SK-N-SH (cell line): Measurements from ENCODE around the gene OR2K2. TPM values are rescaled to one million over a fixed set of nuclear protein-coding genes. Genes with fewer than 3 reads are reported as not detected.

Experiments
- CTCF ChIA-PET: fragments of 300-600, 350-600 bp; formaldehyde crosslinking; extraction: SDS; loops from one replicate; lab custom pipeline; 2021; lab: Yijun Ruan, JAX
- POLR2A ChIA-PET: fragments of 350-600 bp; sonication (Branson Sonifier 250); formaldehyde crosslinking; extraction: SDS; loops from one replicate; lab custom pipeline; 2020; ENCODE audit warnings: antibody characterized with exemption, inconsistent platforms; lab: Yijun Ruan, JAX
- DNase-seq: peaks from one replicate; pipeline ENCODE4 v3.0.0; 2012
- H2AFZ ChIP-seq: fragments of 200-600 bp; sonication (generic); 2 replicates; pipeline ENCODE4 v1.8.1; 2016; ENCODE audit warnings: antibody characterized with exemption, mild to moderate bottlenecking, low read depth
- H3F3A ChIP-seq: fragments of 200-600 bp; sonication (generic); replicated peaks from 2 replicates; pipeline ENCODE3; 2016; ENCODE audit warnings: antibody characterized with exemption, mild to moderate bottlenecking; ENCODE audit not compliant: insufficient read depth
- H3K27ac ChIP-seq, 2 experiments: fragments of 200-500 bp in 1 of 2; fragments of 200-600 bp in 1 of 2; sonication (Bioruptor generic) in 1 of 2; sonication (generic), shearing (Covaris generic) in 1 of 2; 2 replicates each; pipeline versions ENCODE4 v1.5.1 to v1.6.1; 2014 to 2016; ENCODE audit warnings: low read depth in 2 of 2, inconsistent platforms in 1 of 2, low read length in 1 of 2, mild to moderate bottlenecking in 1 of 2, mixed read lengths in 1 of 2
- H3K27me3 ChIP-seq: fragments of 200-600 bp; sonication (generic), shearing (Covaris generic); 2 replicates; pipeline ENCODE4 v1.6.1; 2016; ENCODE audit warnings: mixed run types; ENCODE audit not compliant: insufficient read depth
- H3K36me3 ChIP-seq, 2 experiments: fragments of 200-500 bp in 1 of 2; fragments of 200-600 bp in 1 of 2; sonication (Bioruptor generic) in 1 of 2; sonication (generic) in 1 of 2; replicated peaks in 1 of 2; 2 replicates each; pipeline versions ENCODE3 to v1.5.1; 2014 to 2016; ENCODE audit warnings: low read length in 1 of 2, mild to moderate bottlenecking in 1 of 2; ENCODE audit not compliant: insufficient read depth in 2 of 2, control insufficient read depth in 1 of 2
- H3K4me1 ChIP-seq, 2 experiments: fragments of 200-500 bp in 1 of 2; fragments of 200-600 bp in 1 of 2; sonication (Bioruptor generic) in 1 of 2; sonication (generic), shearing (Covaris generic) in 1 of 2; 2 replicates each; pipeline versions ENCODE4 v1.5.1 to v1.6.1; 2014 to 2016; ENCODE audit warnings: low read depth in 1 of 2, low read length in 1 of 2, mixed run types in 1 of 2; ENCODE audit not compliant: insufficient read depth in 2 of 2, control insufficient read depth in 1 of 2
- H3K4me2 ChIP-seq: fragments of 200-600 bp; sonication (generic), shearing (Covaris generic); 2 replicates; pipeline ENCODE4 v1.6.1; 2017; ENCODE audit warnings: mixed run types
- H3K4me3 ChIP-seq, 2 experiments: fragments of 200-500 bp in 1 of 2; fragments of 200-600 bp in 1 of 2; sonication (Bioruptor generic) in 1 of 2; sonication (generic), shearing (Covaris generic) in 1 of 2; 2 replicates each; pipeline versions ENCODE4 v1.5.1 to v1.8.1; 2014 to 2016; ENCODE audit warnings: low read depth in 2 of 2, inconsistent platforms in 1 of 2, low read length in 1 of 2, mild to moderate bottlenecking in 1 of 2, mixed read lengths in 1 of 2, moderate library complexity in 1 of 2
- H3K79me2 ChIP-seq: fragments of 200-600 bp; sonication (generic); 2 replicates; pipeline ENCODE4 v1.8.1; 2017; ENCODE audit warnings: mild to moderate bottlenecking; ENCODE audit not compliant: insufficient read depth
- H3K9ac ChIP-seq: fragments of 200-600 bp; sonication (generic); 2 replicates; pipeline ENCODE4 v1.6.1; 2017; ENCODE audit warnings: mixed run types
- H3K9me2 ChIP-seq: fragments of 200-600 bp; sonication (generic); 2 replicates; pipeline ENCODE4 v1.6.1; 2017; ENCODE audit warnings: mixed run types
- H3K9me3 ChIP-seq: fragments of 200-600 bp; sonication (generic); 2 replicates; pipeline ENCODE4 v1.6.1; 2017; ENCODE audit warnings: mixed run types, mild to moderate bottlenecking, moderate library complexity
- H4K20me1 ChIP-seq: fragments of 200-600 bp; sonication (generic); 2 replicates; pipeline ENCODE4 v1.6.1; 2017; ENCODE audit warnings: mild to moderate bottlenecking, mixed run types; ENCODE audit not compliant: insufficient read depth
- EZH2phosphoT487 ChIP-seq: fragments of 200-600 bp; sonication (generic); IDR thresholded peaks from 2 replicates; pipeline ENCODE4 v1.6.1; 2017; ENCODE audit warnings: low read depth, mixed run types, mild to moderate bottlenecking, antibody characterized with exemption, moderate library complexity, borderline replicate concordance
- FOSL2 ChIP-seq: IDR thresholded peaks from 2 replicates; pipeline ENCODE4 v1.4.0; 2012; ENCODE audit warnings: low read depth, mild to moderate bottlenecking, moderate library complexity, borderline replicate concordance
- FOXJ3 ChIP-seq: sonication (generic); formaldehyde crosslinking; IDR thresholded peaks from 2 replicates; pipeline ENCODE4 v1.5.1; 2020; ENCODE audit warnings: mild to moderate bottlenecking, missing genetic modification reagents
- GABPA ChIP-seq: IDR thresholded peaks from 2 replicates; pipeline ENCODE4 v1.4.0; 2012; ENCODE audit warnings: low read depth, mild to moderate bottlenecking
- JUND ChIP-seq: IDR thresholded peaks from 2 replicates; pipeline ENCODE4 v1.4.0; 2012
- MEF2A ChIP-seq: IDR thresholded peaks from 2 replicates; pipeline ENCODE4 v1.4.0; 2012; ENCODE audit warnings: low read depth, borderline replicate concordance
- NRF1 ChIP-seq: IDR thresholded peaks from 2 replicates; pipeline ENCODE4 v1.6.1; 2012; ENCODE audit warnings: low read depth, mild to moderate bottlenecking, low read length
- POLR2AphosphoS5 ChIP-seq: IDR thresholded peaks from 2 replicates; pipeline ENCODE4 v1.6.1; 2012; ENCODE audit warnings: low read depth, low read length
- RCOR1 ChIP-seq: fragments of 150-350 bp; IDR thresholded peaks from 2 replicates; pipeline ENCODE4 v1.6.1; 2017; ENCODE audit warnings: antibody characterized with exemption, low read length
- REST ChIP-seq: IDR thresholded peaks from 2 replicates; pipeline ENCODE4 v1.6.1; 2012; ENCODE audit warnings: mild to moderate bottlenecking, low read depth, low read length, moderate library complexity
- RFX5 ChIP-seq: IDR thresholded peaks from 2 replicates; pipeline ENCODE4 v1.6.1; 2012; ENCODE audit warnings: mild to moderate bottlenecking, improper control_type of control experiment, low read length
- RXRA ChIP-seq: IDR thresholded peaks from 2 replicates; pipeline ENCODE4 v1.4.0; 2012; ENCODE audit warnings: low read depth, mild to moderate bottlenecking, borderline replicate concordance
- TAF1 ChIP-seq: IDR thresholded peaks from 2 replicates; pipeline ENCODE4 v1.6.1; 2012; ENCODE audit warnings: low read depth, mild to moderate bottlenecking, low read length, moderate library complexity, borderline replicate concordance
- USF1 ChIP-seq: IDR thresholded peaks from 2 replicates; pipeline ENCODE4 v1.4.0; 2012; ENCODE audit warnings: low read depth, borderline replicate concordance
- USF2 ChIP-seq: fragments of 150-350 bp; IDR thresholded peaks from 2 replicates; pipeline ENCODE4 v1.6.1; 2017; ENCODE audit warnings: antibody characterized with exemption, low read length, low read depth, borderline replicate concordance
- WGBS: methylation state at CpG from one replicate; pipeline ENCODE4 v1.1.6; 2017; ENCODE audit warnings: low lambda C conversion rate; 5-methylcytosine and 5-hydroxymethylcytosine counted together
- polyA plus RNA-seq, 3 experiments: library from polyadenylated mRNA; depleted of rRNA; stranded (reverse); fragments of >200 nt; gene quantifications; 2 replicates each; pipeline ENCODE4 v1.2.3, GENCODE V29; 2012

The OR2K2 gene
- polyA plus RNA-seq, 1 of the 3 experiments (the other 2 are of a cell fraction): not detected

- Histone ChIP-seq H3K9me2 (no peaks in the 10 kb centered on the region), H3K27ac (no peak overlapping the region; a peak in 1 of 4 replicates), H3K4me3 (no peak overlapping the region), H3F3A (peaks cover 6% of the 10 kb centered on the region), H2AFZ (no peak overlapping the region), H3K4me2 (no peak overlapping the region), H3K9me3 (no peaks in the 10 kb centered on the region), H3K79me2 (no peaks in the 10 kb centered on the region), H3K9ac (no peak overlapping the region), H3K36me3 (peaks cover 55 to 62% of the 10 kb centered on the region in 2 experiments), H4K20me1 (no peaks in the 10 kb centered on the region), H3K27me3 (no peaks in the 10 kb centered on the region), H3K4me1 (peaks cover 0 to 7% of the 10 kb centered on the region in 2 experiments; a peak in 2 of 4 replicates)
- POLR2A ChIA-PET: no interaction called here
- CTCF ChIA-PET: interaction anchor here (0.8 kb wide), 1 partner anchor 27 kb away, joined by 3 read pairs; no protein-coding TSS in a partner anchor
- TF ChIP-seq FOSL2 (no peak), RCOR1 (no peak), GABPA (no peak)
- no peak for DNase-seq
- WGBS: 80% methylated on average over 5 of the region's 5 CpGs
Measured at GRCh38 chr9:111362526-111362925, 32.5 kb upstream of the OR2K2 start.

GRCh38 chr9:111360881-111361280 is 30.9 kb upstream of the OR2K2 start:
- peaks cover 12% of the 10 kb centered on the region for H3F3A ChIP-seq
- TF ChIP-seq MEF2A: no peak
- no peak for TF ChIP-seq JUND
- no peak for TF ChIP-seq TAF1
- no peak overlapping the region for H2AFZ ChIP-seq
- 98% methylated on average over 2 of the region's 2 CpGs for WGBS
- H3K9me2 ChIP-seq: no peaks in the 10 kb centered on the region
- H3K79me2 ChIP-seq: no peaks in the 10 kb centered on the region
- no peak overlapping the region for H3K27ac ChIP-seq
- H3K9ac ChIP-seq: no peak overlapping the region
- H3K4me2 ChIP-seq: no peak overlapping the region
- no peak for DNase-seq
- no peaks in the 10 kb centered on the region for H4K20me1 ChIP-seq
- ChIA-PET CTCF (no interaction called here), POLR2A (no interaction called here)
- peaks cover 40 to 48% of the 10 kb centered on the region in 2 experiments for H3K36me3 ChIP-seq
- peaks cover 7 to 12% of the 10 kb centered on the region in 2 experiments; a peak in 3 of 4 replicates for H3K4me1 ChIP-seq
- H3K27me3 ChIP-seq: no peaks in the 10 kb centered on the region
- H3K4me3 ChIP-seq: no peak overlapping the region
- no peaks in the 10 kb centered on the region for H3K9me3 ChIP-seq

- Histone ChIP-seq H3K9me2 (no peaks in the 10 kb centered on the region), H4K20me1 (no peaks in the 10 kb centered on the region), H3K4me2 (peak overlapping the region; percentile 32; the same call in 1 of the 2 replicates), H3F3A (peaks cover 12% of the 10 kb centered on the region), H3K9ac (no peak overlapping the region), H3K4me3 (no peak overlapping the region), H3K4me1 (peaks cover 0 to 12% of the 10 kb centered on the region in 2 experiments; a peak in 1 of 4 replicates), H3K36me3 (peaks cover 13 to 14% of the 10 kb centered on the region in 2 experiments), H3K79me2 (no peaks in the 10 kb centered on the region), H3K27me3 (no peaks in the 10 kb centered on the region), H2AFZ (peak overlapping the region; percentile 57; the same call in 1 of the 2 replicates), H3K9me3 (peaks cover 6% of the 10 kb centered on the region; the same call in 1 of the 2 replicates), H3K27ac (peak overlapping the region; percentile 35 to 73; a peak in 3 of 4 replicates)
- DNase-seq: no peak
- 46% methylated on average over 11 of the region's 11 CpGs for WGBS
- POLR2A ChIA-PET: no interaction called here
- CTCF ChIA-PET: no interaction called here
- peak; percentile 88 for TF ChIP-seq FOSL2
- no peak for TF ChIP-seq FOXJ3 (CRISPR knock-in tag)
- TF ChIP-seq USF1: no peak
- 0 out of 2 replicates have a peak, but pooled peaks have one; percentile 6 for TF ChIP-seq GABPA
- no peak for TF ChIP-seq RXRA
- no peak for TF ChIP-seq REST
- peak; percentile 67 for TF ChIP-seq JUND
- no peak for TF ChIP-seq USF2
- TF ChIP-seq EZH2phosphoT487: no peak
- no peak for TF ChIP-seq POLR2AphosphoS5
- no peak for TF ChIP-seq NRF1
- no peak for TF ChIP-seq RFX5
Measured at GRCh38 chr9:111356481-111357244, 26.6 kb upstream of the OR2K2 start.
